PC-9 (cell line): Measurements from ENCODE around the gene ZNF772. TPM values are rescaled to one million over a fixed set of nuclear protein-coding genes. Genes with fewer than 3 reads are reported as not detected.

ENCODE experiments used
- BruUV-seq: library from RNA; stranded (reverse); fragments of 400-500 nt; replicated peaks from 2 replicates; lab custom pipeline; 2021; lab: Mats Ljungman, UMichigan
- CTCF ChIA-PET: fragments of 300-600 bp; sonication (Branson Sonifier 250); formaldehyde crosslinking; loops from one replicate; lab custom pipeline; 2022; ENCODE audit warnings: antibody characterized with exemption; lab: Charles Lee
- POLR2A ChIA-PET: fragments of 300-600 bp; sonication (Branson Sonifier 250); formaldehyde crosslinking; loops from one replicate; lab custom pipeline; 2022; ENCODE audit warnings: antibody characterized with exemption; ENCODE audit not compliant: unreplicated experiment; lab: Charles Lee
- DNase-seq, 2 experiments: peaks; one replicate each; pipeline versions ENCODE4 v3.0.0 to v3.0.0-alpha.2; 2015 to 2022; ENCODE audit warnings: mixed read lengths in 1 of 2
- H2AFZ ChIP-seq: fragments of 200-600 bp; sonication (generic); 2 replicates; pipeline ENCODE4 v1.8.1; 2017; ENCODE audit warnings: antibody characterized with exemption
- H3F3A ChIP-seq: fragments of 200-600 bp; sonication (generic); 2 replicates; pipeline ENCODE4 v1.8.1; 2017; ENCODE audit warnings: antibody characterized with exemption, mild to moderate bottlenecking, low read depth; ENCODE audit not compliant: insufficient read depth
- H3K27ac ChIP-seq: fragments of 200-600 bp; sonication (generic); 2 replicates; pipeline ENCODE4 v1.6.1; 2016; ENCODE audit warnings: mixed run types
- H3K27me3 ChIP-seq: fragments of 200-600 bp; sonication (generic); 2 replicates; pipeline ENCODE4 v1.6.1; 2016; ENCODE audit warnings: low read depth, mixed run types; ENCODE audit not compliant: insufficient read depth
- H3K36me3 ChIP-seq: fragments of 200-600 bp; sonication (generic); 2 replicates; pipeline ENCODE4 v1.6.1; 2016; ENCODE audit warnings: low read depth, mixed run types
- H3K4me1 ChIP-seq: fragments of 200-600 bp; sonication (generic); replicated peaks from 2 replicates; pipeline ENCODE4 v1.6.1; 2016; ENCODE audit warnings: mixed run types; ENCODE audit not compliant: insufficient read depth
- H3K4me2 ChIP-seq: fragments of 200-600 bp; sonication (generic); 2 replicates; pipeline ENCODE4 v1.6.1; 2017; ENCODE audit warnings: mixed run types
- H3K4me3 ChIP-seq: fragments of 200-600 bp; sonication (generic); 2 replicates; pipeline ENCODE4 v1.6.1; 2016; ENCODE audit warnings: mixed run types
- H3K79me2 ChIP-seq: fragments of 200-600 bp; sonication (generic); 2 replicates; pipeline ENCODE4 v1.6.1; 2017; ENCODE audit warnings: low read depth, mixed run types
- H3K9me2 ChIP-seq: fragments of 200-600 bp; sonication (generic); 2 replicates; pipeline ENCODE4 v1.8.1; 2017; ENCODE audit warnings: mild to moderate bottlenecking; ENCODE audit not compliant: insufficient read depth
- H3K9me3 ChIP-seq: fragments of 200-600 bp; sonication (generic); 2 replicates; pipeline ENCODE4 v1.8.1; 2016; ENCODE audit warnings: low read depth; ENCODE audit not compliant: insufficient read depth
- H4K20me1 ChIP-seq: fragments of 200-600 bp; sonication (generic); 2 replicates; pipeline ENCODE4 v1.8.1; 2017; ENCODE audit not compliant: insufficient read depth
- EZH2 ChIP-seq: fragments of 200-600 bp; sonication (generic); IDR thresholded peaks from 2 replicates; pipeline ENCODE4 v1.8.0; 2017; ENCODE audit warnings: antibody characterized with exemption, low read depth
- intact Hi-C: fragments of 100-400 bp; cut with micrococcal nuclease; formaldehyde crosslinking; loops from one replicate; pipeline ENCODE4 v1.10.0; 2022; ENCODE audit not compliant: unreplicated experiment
- total RNA-seq: library from RNA; stranded (reverse); gene quantifications from 2 replicates; pipeline ENCODE4 v1.2.3, GENCODE V29; 2021
- TF ChIP-seq, protein P1 (sequence below): fragments of 200-600 bp; sonication (generic); conservative IDR thresholded peaks from 2 replicates; pipeline ENCODE4 v1.6.1; 2017; ENCODE audit warnings: mixed run types, antibody characterized with exemption, mild to moderate bottlenecking, moderate library complexity

The ZNF772 gene
- total RNA-seq, 1 experiment from 2014 or later: 9.1 TPM

DNA sequence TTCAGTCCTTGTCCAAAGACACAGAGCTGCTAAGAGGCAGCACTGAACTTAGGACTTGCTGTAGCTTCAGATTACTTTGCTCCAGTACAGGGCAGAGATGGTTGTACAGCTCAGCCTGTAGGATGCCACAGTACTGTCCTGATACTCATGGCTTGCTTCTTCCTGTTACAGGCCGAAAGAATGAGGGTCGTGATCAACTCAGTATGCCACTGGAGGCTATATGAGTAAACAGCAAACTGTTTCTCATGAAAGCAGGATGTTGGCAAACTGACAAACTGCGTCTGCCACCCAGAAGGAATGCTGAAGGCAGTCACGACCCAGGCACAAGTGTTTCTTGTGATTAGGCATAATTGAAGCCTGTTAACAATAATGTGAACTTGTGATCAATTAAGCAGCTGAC lies 39.4 kb downstream of the ZNF772 start:
- peaks cover 16% of the 10 kb centered on the region for H3K4me1 ChIP-seq
- H3K9me2 ChIP-seq: no peaks in the 10 kb centered on the region
- H3K4me2 ChIP-seq: no peak overlapping the region
- ChIA-PET CTCF (no interaction called here), POLR2A (no interaction called here)
- H3K4me3 ChIP-seq: no peak overlapping the region
- H4K20me1 ChIP-seq: no peaks in the 10 kb centered on the region
- intact Hi-C loops: no loop called here
- H3K27me3 ChIP-seq: no peaks in the 10 kb centered on the region
- H3K36me3 ChIP-seq: peaks cover 22% of the 10 kb centered on the region
- H3K79me2 ChIP-seq: peaks cover 62% of the 10 kb centered on the region
- BruUV-seq: no TSS peak
- H2AFZ ChIP-seq: no peak overlapping the region
- DNase-seq: no peak
- H3K9me3 ChIP-seq: peaks cover 6% of the 10 kb centered on the region
- no peak overlapping the region for H3K27ac ChIP-seq
- TF ChIP-seq EZH2: no peak
- TF ChIP-seq, protein P1, sequence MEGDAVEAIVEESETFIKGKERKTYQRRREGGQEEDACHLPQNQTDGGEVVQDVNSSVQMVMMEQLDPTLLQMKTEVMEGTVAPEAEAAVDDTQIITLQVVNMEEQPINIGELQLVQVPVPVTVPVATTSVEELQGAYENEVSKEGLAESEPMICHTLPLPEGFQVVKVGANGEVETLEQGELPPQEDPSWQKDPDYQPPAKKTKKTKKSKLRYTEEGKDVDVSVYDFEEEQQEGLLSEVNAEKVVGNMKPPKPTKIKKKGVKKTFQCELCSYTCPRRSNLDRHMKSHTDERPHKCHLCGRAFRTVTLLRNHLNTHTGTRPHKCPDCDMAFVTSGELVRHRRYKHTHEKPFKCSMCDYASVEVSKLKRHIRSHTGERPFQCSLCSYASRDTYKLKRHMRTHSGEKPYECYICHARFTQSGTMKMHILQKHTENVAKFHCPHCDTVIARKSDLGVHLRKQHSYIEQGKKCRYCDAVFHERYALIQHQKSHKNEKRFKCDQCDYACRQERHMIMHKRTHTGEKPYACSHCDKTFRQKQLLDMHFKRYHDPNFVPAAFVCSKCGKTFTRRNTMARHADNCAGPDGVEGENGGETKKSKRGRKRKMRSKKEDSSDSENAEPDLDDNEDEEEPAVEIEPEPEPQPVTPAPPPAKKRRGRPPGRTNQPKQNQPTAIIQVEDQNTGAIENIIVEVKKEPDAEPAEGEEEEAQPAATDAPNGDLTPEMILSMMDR: no peak
- peaks cover 3% of the 10 kb centered on the region; the same call in 1 of the 2 replicates for H3F3A ChIP-seq

DNA sequence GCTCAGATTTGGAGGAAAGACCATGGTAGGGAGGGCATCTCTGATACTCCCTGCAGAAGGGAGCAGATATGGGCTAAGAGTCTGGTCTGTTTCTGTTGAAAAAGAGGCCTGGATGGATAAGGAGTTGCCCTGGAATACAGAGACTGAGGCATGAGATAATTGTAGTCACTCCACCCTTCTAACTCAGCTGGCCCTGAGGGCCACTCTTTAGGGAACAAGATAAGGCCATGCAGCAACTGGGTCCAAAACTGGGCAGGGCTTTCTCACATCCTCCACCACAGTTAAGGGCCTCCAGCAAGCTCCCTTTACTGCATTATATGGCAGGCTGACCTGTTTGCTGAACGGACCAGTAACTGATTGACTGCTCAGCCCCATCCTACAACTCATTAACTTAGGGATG lies 40.9 kb downstream of the ZNF772 start:
- intact Hi-C loops: no loop called here
- peaks cover 16% of the 10 kb centered on the region for H3K4me1 ChIP-seq
- BruUV-seq: no TSS peak
- H3K27ac ChIP-seq: no peak overlapping the region
- peaks cover 14% of the 10 kb centered on the region for H3K36me3 ChIP-seq
- no peaks in the 10 kb centered on the region for H3K9me2 ChIP-seq
- H3K4me2 ChIP-seq: peak overlapping the region; percentile 75
- H4K20me1 ChIP-seq: no peaks in the 10 kb centered on the region
- H3K4me3 ChIP-seq: peak overlapping the region; percentile 81
- CTCF ChIA-PET: no interaction called here
- peaks cover 3% of the 10 kb centered on the region; the same call in 1 of the 2 replicates for H3F3A ChIP-seq
- peaks cover 52% of the 10 kb centered on the region for H3K79me2 ChIP-seq
- H3K9me3 ChIP-seq: peaks cover 3% of the 10 kb centered on the region; the same call in 1 of the 2 replicates
- no peaks in the 10 kb centered on the region for H3K27me3 ChIP-seq
- H2AFZ ChIP-seq: no peak overlapping the region
- POLR2A ChIA-PET: interaction anchor here (0.6 kb wide), 1 partner anchor 47 kb away, joined by 5 read pairs; the partner anchor contains the start of gene ZNF548
- no peak for DNase-seq
- TF ChIP-seq, protein P1: no peak
- no peak for TF ChIP-seq EZH2

DNA sequence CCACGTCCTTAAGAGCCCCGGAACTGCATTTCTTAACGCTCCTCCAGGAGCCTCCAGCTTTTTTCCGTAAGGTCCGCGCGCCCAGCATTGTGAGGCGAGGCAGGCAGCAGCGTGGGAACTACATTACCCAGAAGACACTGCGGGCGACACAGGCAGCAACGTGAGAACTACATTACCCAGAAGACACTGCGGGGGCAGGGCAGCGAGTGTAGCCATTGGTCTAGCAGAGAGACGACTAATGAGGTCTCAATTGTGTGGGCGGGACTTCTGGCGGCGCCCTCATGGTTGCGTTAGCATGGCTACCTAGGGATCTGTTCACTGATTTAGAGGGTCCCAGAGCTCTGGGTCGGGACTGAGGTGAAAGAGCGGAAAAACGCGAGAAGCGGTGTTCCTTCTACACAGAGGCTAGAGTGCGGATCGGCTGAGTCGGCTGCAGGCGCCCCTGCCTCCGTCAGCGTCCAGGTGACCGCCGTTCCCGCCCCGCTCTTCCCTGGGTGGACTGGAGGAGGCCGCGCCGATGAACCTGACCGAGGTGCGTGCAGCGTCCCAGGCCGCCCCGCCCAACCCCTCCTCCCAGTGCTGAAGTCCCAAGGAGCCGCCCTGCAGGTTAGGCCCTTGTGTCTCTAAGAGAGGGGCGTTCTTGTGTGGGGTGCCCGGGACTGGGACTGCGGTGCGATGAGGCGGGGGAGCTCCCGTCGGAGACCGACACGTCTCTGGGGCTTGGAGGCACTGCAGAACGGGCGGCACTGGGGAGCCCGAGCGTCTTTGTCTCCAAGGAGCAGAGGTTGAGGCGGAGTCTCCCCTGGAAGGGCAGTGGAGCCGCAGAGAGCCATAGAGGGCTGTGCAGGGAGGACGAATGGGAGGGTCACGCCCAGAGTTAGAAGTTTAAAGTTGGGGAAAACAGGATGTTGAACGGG lies 42.0 kb downstream of the ZNF772 start, which contains the start of gene ZNF749:
Gene ZNF749, plus strand, starts transcription at position 264 of the 917 bp plus-strand sequence. Its CDS starts 254 bp downstream, at position 518.
- BruUV-seq: TSS peak; percentile 49
- Histone ChIP-seq H3K4me2 (peak within 1 kb of the TSS; percentile 75), H3F3A (no peaks in the 10 kb centered on the region), H3K4me3 (peak within 1 kb of the TSS; percentile 81), H3K79me2 (peaks cover 47% of the 10 kb centered on the region), H3K27ac (peak within 1 kb of the TSS; percentile 33), H3K9me2 (no peaks in the 10 kb centered on the region), H3K9me3 (0 out of 2 replicates have a peak, but pooled peaks cover 3% of the 10 kb centered on the region), H3K4me1 (peaks cover 16% of the 10 kb centered on the region), H3K36me3 (peaks cover 10% of the 10 kb centered on the region), H4K20me1 (no peaks in the 10 kb centered on the region), H2AFZ (peak within 1 kb of the TSS; percentile 85), H3K27me3 (no peaks in the 10 kb centered on the region)
- ChIA-PET POLR2A (interaction anchor here (0.6 to 0.7 kb wide), 3 partner anchors 64 to 500 kb away, joined by 3 to 4 read pairs (median 4); partner anchors contain the start of genes ZNF418 and ZNF773), CTCF (no interaction called here)
- TF ChIP-seq, protein P1: no peak
- no peak for TF ChIP-seq EZH2
- intact Hi-C loops: loop anchor here (1.0 to 2.0 kb wide), 6 partner anchors 24 to 747 kb away; partner anchors contain the start of genes TRAPPC2B, ZNF17, ZNF419 and ZNF547
- DNase-seq: peak; percentile 97
